RKO (cell line): ENCODE data around the gene TEKT1.
"Not testable (repeated sequence)": the region's sequence is repeated elsewhere in the genome, so short reads cannot be mapped to it uniquely, and the experiment has no call there.

Experiments
- DNase-seq: peaks from one replicate; pipeline ENCODE4 v3.0.0-alpha.2; 2016; ENCODE audit warnings: low spot score

TEKT1 gene

DNA sequence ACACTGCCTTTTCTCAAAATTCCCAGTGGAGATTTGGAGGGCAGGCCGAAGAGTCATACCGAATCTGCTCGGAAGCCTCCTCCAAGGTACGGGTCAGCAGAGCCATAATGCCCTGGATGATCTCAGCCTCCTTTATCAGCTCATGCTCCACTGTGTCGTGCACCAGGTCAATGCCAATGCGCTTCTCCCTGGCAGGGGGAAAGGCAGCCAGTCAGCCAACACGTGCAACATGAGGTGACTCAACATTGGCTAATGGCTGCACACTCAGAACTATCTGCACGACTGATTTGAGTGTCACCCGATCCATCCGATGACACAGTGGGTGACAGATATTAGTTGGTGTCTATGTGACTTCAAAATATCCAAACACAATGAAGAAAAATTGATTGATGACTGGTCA, 15.8 kb downstream of the TEKT1 start:
- DNase-seq = peak; percentile 67

- no peak for DNase-seq
These were observed 19.2 kb downstream of the TEKT1 start for GRCh38 chr17:6812295-6812694.

DNA sequence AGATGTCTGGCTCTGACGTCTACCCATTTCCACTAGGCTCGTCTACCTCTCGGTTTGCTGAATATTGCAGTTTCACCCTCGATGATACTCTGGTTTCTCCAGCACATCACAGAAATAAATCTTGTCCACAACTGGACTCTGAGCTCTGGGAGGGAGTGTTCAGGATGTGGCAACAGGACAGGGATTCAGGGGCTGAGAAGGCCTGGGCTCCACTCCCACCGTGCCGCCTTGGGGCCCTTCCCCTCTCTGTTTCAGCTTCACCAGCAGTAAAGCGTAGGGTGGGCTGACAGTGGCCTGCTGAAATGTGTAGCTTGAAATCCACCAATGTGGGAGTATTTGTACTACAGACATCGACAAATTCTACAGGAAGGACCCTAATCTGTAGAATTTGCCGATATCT, 20.0 kb downstream of the TEKT1 start:
- no peak for DNase-seq

DNA sequence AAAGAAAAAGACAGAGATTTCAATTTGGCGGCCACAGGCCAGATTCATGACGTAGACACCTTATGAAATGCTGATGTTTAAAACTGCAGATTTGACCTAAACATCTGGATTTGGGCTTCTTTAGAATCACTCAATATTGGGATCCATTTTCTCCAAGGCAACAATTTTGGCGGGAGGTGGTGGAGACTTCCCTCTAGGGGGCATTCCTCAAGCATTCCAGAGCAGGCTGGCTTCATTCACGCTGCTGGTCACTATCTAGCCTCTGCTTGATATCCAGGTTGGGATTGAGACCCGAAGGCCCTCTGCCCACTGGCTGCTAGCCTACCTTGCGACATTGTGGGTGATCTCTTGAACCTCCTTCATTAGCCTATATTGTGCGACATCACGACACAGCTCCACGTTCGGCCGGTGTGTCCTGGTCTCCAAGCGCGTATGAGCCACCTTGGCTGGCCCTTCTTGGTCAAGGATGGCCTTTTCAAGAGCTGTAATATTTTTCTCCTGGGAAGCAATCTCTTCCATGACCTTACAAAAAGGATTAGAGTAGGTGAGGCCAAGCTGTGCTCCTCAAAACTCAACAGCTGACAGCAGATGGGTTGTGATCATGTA, 31.0 kb downstream of the TEKT1 start:
- no peak for DNase-seq

DNA sequence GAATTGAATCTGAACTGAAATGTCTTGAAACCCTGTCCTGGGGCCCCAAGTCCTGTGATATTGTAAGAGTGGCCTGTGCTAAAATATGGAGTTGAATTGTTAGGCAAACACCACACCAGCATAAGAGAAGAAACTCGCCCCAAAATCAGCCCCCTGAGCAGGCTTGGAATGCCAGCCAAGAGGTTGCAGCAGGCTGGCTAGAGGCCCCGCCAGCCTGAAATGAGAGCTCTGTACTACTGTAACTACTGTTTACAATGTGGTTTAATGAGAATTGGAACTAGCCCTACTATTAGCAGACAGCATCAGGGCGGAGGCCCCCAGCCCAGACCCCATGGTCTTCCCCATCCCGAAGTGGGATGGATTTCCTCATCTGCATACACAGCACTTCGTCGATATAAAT, 31.8 kb downstream of the TEKT1 start:
- DNase-seq = no peak

DNA sequence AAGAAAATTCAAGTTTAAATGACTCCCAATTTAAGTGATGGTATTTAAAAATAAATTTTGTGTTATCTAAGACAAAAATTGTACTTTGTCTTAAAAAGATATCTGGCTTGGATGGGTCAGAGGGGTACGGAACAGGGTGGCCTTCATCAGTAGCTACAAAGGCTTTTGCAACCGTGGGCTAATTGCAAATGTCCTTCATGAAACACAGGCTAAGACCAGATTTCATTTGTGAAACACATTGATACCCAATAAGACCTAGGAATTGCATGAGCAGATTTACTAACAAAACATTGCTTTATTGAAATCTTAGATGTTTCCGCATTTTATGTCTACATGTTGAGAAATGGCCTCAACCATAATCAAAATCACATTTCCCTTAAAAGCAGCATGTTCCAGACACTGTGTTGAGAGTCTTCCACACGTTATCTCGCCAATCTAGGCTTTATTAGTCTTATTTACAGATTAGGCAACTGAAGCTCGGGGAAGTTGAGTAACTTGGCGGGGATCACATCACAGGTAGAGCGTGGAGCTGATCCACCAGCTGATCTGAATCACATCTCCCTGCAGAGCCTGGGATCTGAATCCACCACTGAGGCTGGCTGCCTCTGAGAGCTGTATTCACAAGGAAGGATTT, 33.7 kb downstream of the TEKT1 start:
- no peak for DNase-seq

- peak; percentile 69 for DNase-seq
These were observed 34.5 kb downstream of the TEKT1 start for GRCh38 chr17:6796887-6797490.

- DNase-seq = no peak
These were observed 35.3 kb downstream of the TEKT1 start for GRCh38 chr17:6796017-6796886.

GRCh38 chr17:6793748-6794493, 37.6 kb downstream of the TEKT1 start:
- DNase-seq = no peak

DNA sequence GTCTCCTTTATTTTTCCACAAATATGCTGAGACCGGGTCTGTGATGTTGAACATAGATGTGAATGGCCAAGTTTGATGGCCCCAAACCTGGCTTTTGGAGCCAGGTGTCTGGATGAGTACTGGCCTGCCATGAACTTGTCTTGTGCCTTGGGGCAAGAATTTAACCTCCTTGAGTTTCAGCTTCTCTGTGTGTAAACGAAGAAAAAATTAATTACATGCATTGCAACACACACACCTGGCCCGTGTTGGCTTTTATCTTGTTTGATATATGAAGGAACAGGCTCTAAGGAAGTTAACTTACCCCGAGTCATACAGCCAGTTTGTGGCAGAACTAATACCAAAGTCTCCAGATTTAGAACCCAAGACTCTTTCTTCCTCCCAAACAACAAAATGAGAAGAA, 42.4 kb downstream of the TEKT1 start:
- no peak for DNase-seq

DNA sequence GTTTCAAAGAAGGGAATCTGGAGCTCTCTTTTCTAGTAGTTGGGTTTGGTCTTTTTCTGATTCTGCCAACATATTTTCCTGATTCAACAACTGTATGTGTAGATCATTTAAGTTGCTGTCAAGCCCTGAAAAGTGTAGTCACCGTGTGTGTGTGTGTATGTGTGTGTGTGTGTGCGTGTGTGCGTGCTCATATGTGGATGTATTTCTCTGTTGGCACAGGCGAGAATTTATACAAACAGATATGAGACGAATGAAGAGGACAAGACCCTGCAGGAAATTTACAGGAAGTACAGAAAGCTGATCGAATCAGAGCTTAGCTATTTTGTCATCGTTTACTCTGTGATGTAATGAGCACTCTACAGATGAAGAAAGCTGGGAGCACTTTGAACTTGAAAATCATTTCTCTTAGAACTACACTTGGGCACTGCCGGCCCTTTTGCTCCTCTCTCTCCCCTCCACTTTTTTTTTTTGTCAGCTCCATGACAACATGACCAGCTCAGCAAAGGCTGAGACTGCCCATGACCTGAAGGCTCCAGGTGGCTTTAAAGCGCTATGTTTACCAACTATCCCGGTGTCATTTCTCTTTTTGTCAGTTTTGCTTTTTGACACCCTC, 44.3 kb downstream of the TEKT1 start:
- DNase-seq = peak; percentile 16

DNA sequence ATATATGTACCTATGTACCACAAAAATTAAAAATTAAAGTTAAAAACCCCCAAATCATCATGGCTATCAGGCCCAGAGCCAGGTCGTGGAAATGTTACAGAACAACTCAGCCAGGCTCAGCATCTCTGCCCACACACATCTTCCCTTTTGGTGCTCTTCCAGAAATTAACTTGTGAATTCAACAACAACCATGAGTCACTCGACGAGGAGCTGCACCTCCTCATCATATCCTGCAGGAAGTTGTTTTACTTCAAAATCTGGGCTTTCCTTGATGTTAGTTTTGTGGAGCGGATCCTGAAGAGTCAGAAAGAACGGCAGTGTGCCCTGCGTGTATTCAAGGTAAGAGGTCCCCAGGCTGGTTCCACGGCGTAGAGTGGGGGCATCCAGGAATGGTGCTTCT, 44.9 kb downstream of the TEKT1 start:
- peak; percentile 85 for DNase-seq

GRCh38 chr17:6782244-6782643, 49.3 kb downstream of the TEKT1 start:
- DNase-seq = no peak

DNA sequence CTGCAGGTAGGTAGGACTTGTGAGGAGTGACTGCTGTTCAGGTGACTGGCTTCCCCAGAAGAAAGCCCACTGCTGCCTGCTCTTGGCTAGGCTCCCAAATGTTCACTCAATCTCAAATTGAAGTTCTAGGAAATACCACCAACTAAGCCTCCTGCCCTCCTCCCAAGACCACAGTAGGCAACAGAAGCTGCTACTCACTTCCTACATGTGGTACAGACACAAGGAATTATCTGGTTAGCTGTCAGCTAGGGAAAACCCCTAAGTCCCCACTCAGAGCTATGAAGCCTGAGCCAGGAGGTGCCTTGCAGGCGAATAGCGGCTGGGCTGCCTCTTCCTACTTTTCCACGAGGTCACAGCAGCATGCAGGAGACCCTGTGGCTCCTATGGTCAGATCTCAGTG, 50.6 kb downstream of the TEKT1 start:
- no peak for DNase-seq

DNA sequence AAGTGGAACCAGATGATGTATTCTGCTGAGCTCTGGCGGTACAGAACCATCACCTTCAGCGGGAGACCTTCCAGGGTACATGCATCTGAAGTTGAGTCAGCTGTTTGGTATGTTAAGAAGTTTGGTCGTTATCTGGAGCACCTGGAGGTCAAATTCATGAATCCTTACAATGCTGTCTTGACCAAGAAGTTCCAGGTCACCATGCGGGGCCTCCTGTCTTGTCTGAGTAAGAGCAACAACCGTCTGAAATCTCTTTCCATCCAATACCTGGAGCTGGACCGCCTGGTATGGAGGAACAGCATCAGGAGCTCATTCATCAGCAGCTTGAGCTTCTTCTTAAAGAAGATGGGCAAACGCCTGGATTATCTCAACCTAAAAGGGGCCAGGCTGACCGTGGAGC, 51.5 kb downstream of the TEKT1 start:
- no peak for DNase-seq

GRCh38 chr17:6779411-6779810, 52.1 kb downstream of the TEKT1 start:
- no peak for DNase-seq

GRCh38 chr17:6775871-6776405, 55.6 kb downstream of the TEKT1 start, which contains the start of gene FBXO39:
FBXO39 (plus strand) TSS chr17:6776215; CDS start chr17:6779869, 3,654 bp downstream.
- DNase-seq = no peak

DNA sequence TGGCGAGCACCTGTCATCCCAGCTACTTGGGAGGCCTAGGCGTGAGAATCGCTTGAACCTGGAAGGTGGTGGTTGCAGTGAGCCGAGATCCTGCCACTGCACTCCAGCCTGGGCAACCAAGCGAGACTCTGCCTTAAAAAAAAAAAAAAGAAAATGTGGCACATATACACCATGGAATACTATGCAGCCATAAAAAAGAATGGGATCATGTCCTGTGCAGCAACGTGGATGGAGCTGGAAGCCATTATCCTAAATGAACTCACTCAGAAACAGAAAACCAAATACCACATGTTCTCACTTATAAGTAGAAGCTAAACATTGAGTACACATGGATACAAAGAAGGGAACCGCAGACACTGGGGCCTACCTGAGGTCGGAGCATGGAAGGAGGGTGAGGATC, 56.6 kb downstream of the TEKT1 start:
- not testable (repeated sequence) for DNase-seq

- no peak for DNase-seq
These were observed 59.5 kb downstream of the TEKT1 start for GRCh38 chr17:6772016-6772415.

- no peak for DNase-seq
These were observed 63.1 kb downstream of the TEKT1 start for GRCh38 chr17:6768447-6768846.

- no peak for DNase-seq
These were observed 69.8 kb downstream of the TEKT1 start for GRCh38 chr17:6761779-6762178.
